Measurements from ENCODE around the gene OR1L4.

The OR1L4 gene

GRCh38 chr9:122723690-122724089, at the start of gene OR1L4:
Gene OR1L4 (plus strand): TSS chr9:122723990. CDS start chr9:122723990, 0 bp downstream.
- H3K4me3 ChIP-seq (ENCODE audit: low read depth, low read length): no peak within 1 kb of the TSS

- no peak overlapping the region for H3K4me3 ChIP-seq (ENCODE audit: low read depth, low read length)
Measured at GRCh38 chr9:122684851-122685250, 38.9 kb upstream of the OR1L4 start.

GRCh38 chr9:122695696-122696095, 28.1 kb upstream of the OR1L4 start:
- H3K4me3 ChIP-seq (ENCODE audit: low read depth, low read length): no peak overlapping the region

- H3K4me3 ChIP-seq (ENCODE audit: low read depth, low read length): no peak overlapping the region
Measured at GRCh38 chr9:122718038-122718437, 5.8 kb upstream of the OR1L4 start.

- no peak overlapping the region for H3K4me3 ChIP-seq (ENCODE audit: low read depth, low read length)
Measured at GRCh38 chr9:122719218-122719617, 4.6 kb upstream of the OR1L4 start.

- no peak within 1 kb of the TSS for H3K4me3 ChIP-seq (ENCODE audit: low read depth, low read length)
Measured at GRCh38 chr9:122742003-122742402, 18.2 kb downstream of the OR1L4 start, which contains the start of gene OR1L6. Gene OR1L6 (plus strand): TSS chr9:122742303. CDS start chr9:122749848, 7,545 bp downstream.

GRCh38 chr9:122754825-122755224, 31.0 kb downstream of the OR1L4 start:
- H3K4me3 ChIP-seq (ENCODE audit: low read depth, low read length): no peak overlapping the region

GRCh38 chr9:122767817-122768216, 44.0 kb downstream of the OR1L4 start:
- no peak overlapping the region for H3K4me3 ChIP-seq (ENCODE audit: low read depth, low read length)

Data from iPS-11a (cell line).